ENCODE data around the gene TBC1D22A. TPM values are rescaled to one million over a fixed set of nuclear protein-coding genes. Genes with fewer than 3 reads are reported as not detected.

The TBC1D22A gene
- polyA plus RNA-seq, 1 donor (not counting 4 experiments of a cell fraction or from before 2014, with no cell fraction given): 20.9 TPM

- dilution Hi-C loops (cut with MboI; ENCODE audit: extremely low pct_ligation_motif_present, low sequenced_read_pairs): no loop called here
- Histone ChIP-seq H3K9ac (ENCODE audit: control insufficient read depth, extremely low read depth, insufficient read depth, low read length) (no peak overlapping the region), H3K9me3 (ENCODE audit: control insufficient read depth, low read depth, low read length) (no peaks in the 10 kb centered on the region), H2AFZ (ENCODE audit: control insufficient read depth, low read length) (no peak overlapping the region), H3K36me3 (ENCODE audit: control insufficient read depth in 2 of 2, extremely low read depth in 1 of 2, insufficient read depth in 2 of 2, low read length in 2 of 2) (peaks cover 0 to 4% of the 10 kb centered on the region in 2 experiments), H3K27ac (ENCODE audit: control insufficient read depth, insufficient read depth, low read length) (no peak overlapping the region), H3K4me2 (ENCODE audit: control insufficient read depth, extremely low read depth, insufficient read depth, low read depth, low read length) (no peak overlapping the region), H3K27me3 (ENCODE audit: control insufficient read depth, extremely low read depth, insufficient read depth, low read length) (no peaks in the 10 kb centered on the region), H4K20me1 (ENCODE audit: control insufficient read depth, extremely low read depth, insufficient read depth, low read length) (no peaks in the 10 kb centered on the region), H3K79me2 (ENCODE audit: control insufficient read depth, insufficient read depth, low read length) (no peaks in the 10 kb centered on the region), H3K4me3 (ENCODE audit: control insufficient read depth in 2 of 3, extremely low read depth in 1 of 3, insufficient read depth in 2 of 3, low read depth in 1 of 3, low read length in 3 of 3) (no peak overlapping the region), H3K4me1 (ENCODE audit: control insufficient read depth, extremely low read depth, insufficient read depth, low read length) (no peaks in the 10 kb centered on the region), H3K9me1 (ENCODE audit: control insufficient read depth, extremely low read depth, insufficient read depth, low read length) (no peaks in the 10 kb centered on the region)
- FAIRE-seq: no peak
- DNase-seq (ENCODE audit: low read depth, low spot score): no peak
- TF ChIP-seq EZH2 (IDR thresholded peaks at IDR 0.05; ENCODE audit: low read length): no peak
- no peak for TF ChIP-seq CTCF (optimal IDR thresholded peaks at IDR 0.05 in 1 of 3, IDR thresholded peaks at IDR 0.05 in 1 of 3, conservative IDR thresholded peaks at IDR 0.05 in 1 of 3; ENCODE audit: extremely low read depth in 1 of 3, insufficient read depth in 2 of 3, low read length in 3 of 3)
Measured at GRCh38 chr22:47046411-47047065, 284.1 kb downstream of the TBC1D22A start.

DNA sequence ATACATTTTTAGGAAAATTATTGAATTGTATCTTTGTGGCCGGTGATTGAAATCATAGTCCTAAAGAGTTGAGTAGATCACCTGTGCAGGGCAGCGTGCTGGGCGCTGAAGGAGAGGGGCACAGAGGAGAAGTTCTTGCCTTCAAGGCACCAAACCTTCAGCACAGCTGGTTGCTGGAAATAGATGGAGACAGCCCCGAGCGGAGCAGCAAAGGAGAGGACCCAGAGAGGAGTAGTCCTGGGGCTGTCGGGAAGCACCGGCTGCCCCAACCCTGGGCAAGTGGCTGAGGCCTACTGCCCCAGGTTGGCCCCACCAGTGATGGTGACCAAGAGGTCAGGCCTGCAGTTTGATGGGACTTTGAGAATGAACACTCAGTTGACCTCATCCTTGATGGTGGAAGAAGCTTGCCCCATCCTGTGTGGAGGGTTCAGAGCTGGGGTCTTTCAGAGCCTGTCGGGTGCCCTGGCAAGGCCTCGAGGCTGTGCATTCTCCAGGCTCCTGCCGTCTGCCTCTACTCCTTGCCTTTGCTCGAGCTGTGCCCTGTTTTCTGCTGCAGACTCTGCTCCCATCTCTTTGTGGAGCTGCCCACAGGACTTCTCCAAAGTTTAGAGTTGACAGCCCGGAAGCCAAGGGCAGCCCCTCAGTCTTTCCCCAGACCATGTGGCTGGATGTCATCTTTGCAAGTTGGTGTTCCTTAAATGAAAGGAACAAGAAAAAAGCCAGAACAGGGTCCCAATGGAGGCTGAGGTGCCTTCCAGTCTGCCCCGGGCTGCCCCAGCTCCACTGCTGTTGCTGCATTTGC, 285.1 kb downstream of the TBC1D22A start:
- Histone ChIP-seq H3K9ac (ENCODE audit: control insufficient read depth, extremely low read depth, insufficient read depth, low read length) (no peak overlapping the region), H2AFZ (ENCODE audit: control insufficient read depth, low read length) (no peak overlapping the region), H3K79me2 (ENCODE audit: control insufficient read depth, insufficient read depth, low read length) (no peaks in the 10 kb centered on the region), H4K20me1 (ENCODE audit: control insufficient read depth, extremely low read depth, insufficient read depth, low read length) (no peaks in the 10 kb centered on the region), H3K9me3 (ENCODE audit: control insufficient read depth, low read depth, low read length) (no peaks in the 10 kb centered on the region), H3K4me2 (ENCODE audit: control insufficient read depth, extremely low read depth, insufficient read depth, low read depth, low read length) (no peak overlapping the region), H3K4me3 (ENCODE audit: control insufficient read depth in 2 of 3, extremely low read depth in 1 of 3, insufficient read depth in 2 of 3, low read depth in 1 of 3, low read length in 3 of 3) (no peak overlapping the region), H3K27me3 (ENCODE audit: control insufficient read depth, extremely low read depth, insufficient read depth, low read length) (no peaks in the 10 kb centered on the region), H3K27ac (ENCODE audit: control insufficient read depth, insufficient read depth, low read length) (no peak overlapping the region), H3K36me3 (ENCODE audit: control insufficient read depth in 2 of 2, extremely low read depth in 1 of 2, insufficient read depth in 2 of 2, low read length in 2 of 2) (peaks cover 0 to 4% of the 10 kb centered on the region in 2 experiments), H3K9me1 (ENCODE audit: control insufficient read depth, extremely low read depth, insufficient read depth, low read length) (no peaks in the 10 kb centered on the region), H3K4me1 (ENCODE audit: control insufficient read depth, extremely low read depth, insufficient read depth, low read length) (no peaks in the 10 kb centered on the region)
- TF ChIP-seq CTCF (optimal IDR thresholded peaks at IDR 0.05 in 1 of 3, IDR thresholded peaks at IDR 0.05 in 1 of 3, conservative IDR thresholded peaks at IDR 0.05 in 1 of 3; ENCODE audit: extremely low read depth in 1 of 3, insufficient read depth in 2 of 3, low read length in 3 of 3): no peak
- TF ChIP-seq EZH2 (IDR thresholded peaks at IDR 0.05; ENCODE audit: low read length): no peak
- no peak for FAIRE-seq
- no peak for DNase-seq (ENCODE audit: low read depth, low spot score)
- dilution Hi-C loops (cut with MboI; ENCODE audit: extremely low pct_ligation_motif_present, low sequenced_read_pairs): no loop called here

Data from keratinocyte (primary cell).